Dedifferentiated amniotic fluid mesenchymal stem cell (primary cell): ENCODE data around the gene CAMK2B.

ENCODE experiments used
- DNase-seq: peaks from one replicate; pipeline ENCODE4 v3.0.0-alpha.2; 2016; ENCODE audit errors: extremely low spot score

The CAMK2B gene

DNA sequence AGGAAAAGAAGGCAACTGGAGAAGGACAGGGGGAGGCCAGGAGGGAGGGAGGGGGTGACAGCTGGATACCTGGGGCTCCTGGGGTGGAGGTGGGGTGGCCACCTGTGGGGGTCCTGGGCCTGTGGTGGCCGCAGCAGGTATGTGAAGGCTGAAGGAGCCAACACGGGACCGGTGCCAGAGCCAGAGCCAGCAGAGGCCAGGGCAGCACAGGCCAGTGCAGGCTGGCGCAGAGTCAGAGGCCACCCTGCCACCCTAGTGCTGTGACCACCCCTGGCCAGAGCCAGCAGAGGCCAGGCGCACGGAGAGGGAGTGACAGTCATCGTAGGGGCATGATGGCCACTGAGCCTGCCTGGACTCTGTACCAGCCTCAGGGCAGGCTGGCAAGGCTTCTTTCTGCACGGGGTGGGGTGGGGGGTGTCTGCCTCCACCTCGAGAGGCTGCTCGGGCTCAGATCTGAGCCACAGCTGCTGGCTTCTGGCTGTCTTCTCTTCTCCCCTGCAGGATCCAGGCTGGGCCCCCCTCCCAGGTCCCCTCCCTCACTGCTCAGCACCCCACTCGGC is 95.8 kb downstream of the CAMK2B start:
- DNase-seq, result no peak

GRCh38 chr7:44228571-44229350 is 96.6 kb downstream of the CAMK2B start:
- no peak for DNase-seq

DNA sequence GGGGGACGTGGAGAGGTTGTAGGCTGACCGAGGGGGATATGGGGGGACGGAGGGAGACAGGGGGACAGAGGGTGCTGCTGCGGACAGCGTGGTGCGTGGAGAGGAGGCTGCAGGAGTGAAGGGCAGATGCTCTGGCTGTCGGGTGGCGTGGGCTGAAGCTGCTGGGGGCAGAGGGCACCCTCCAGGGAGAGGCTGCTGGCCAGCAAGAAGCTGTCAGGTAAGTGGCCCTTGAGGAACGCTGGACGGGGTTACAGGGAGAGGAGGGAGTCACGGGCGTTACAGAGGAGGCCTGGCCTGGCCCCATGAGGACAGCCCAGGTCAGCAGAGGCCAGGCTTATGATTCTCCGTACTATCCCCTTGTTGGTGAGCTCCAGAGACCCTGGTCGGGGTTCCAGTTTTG is 97.5 kb downstream of the CAMK2B start:
- DNase-seq, result no peak

GRCh38 chr7:44226396-44226753 is 99.0 kb downstream of the CAMK2B start:
- no peak for DNase-seq

DNA sequence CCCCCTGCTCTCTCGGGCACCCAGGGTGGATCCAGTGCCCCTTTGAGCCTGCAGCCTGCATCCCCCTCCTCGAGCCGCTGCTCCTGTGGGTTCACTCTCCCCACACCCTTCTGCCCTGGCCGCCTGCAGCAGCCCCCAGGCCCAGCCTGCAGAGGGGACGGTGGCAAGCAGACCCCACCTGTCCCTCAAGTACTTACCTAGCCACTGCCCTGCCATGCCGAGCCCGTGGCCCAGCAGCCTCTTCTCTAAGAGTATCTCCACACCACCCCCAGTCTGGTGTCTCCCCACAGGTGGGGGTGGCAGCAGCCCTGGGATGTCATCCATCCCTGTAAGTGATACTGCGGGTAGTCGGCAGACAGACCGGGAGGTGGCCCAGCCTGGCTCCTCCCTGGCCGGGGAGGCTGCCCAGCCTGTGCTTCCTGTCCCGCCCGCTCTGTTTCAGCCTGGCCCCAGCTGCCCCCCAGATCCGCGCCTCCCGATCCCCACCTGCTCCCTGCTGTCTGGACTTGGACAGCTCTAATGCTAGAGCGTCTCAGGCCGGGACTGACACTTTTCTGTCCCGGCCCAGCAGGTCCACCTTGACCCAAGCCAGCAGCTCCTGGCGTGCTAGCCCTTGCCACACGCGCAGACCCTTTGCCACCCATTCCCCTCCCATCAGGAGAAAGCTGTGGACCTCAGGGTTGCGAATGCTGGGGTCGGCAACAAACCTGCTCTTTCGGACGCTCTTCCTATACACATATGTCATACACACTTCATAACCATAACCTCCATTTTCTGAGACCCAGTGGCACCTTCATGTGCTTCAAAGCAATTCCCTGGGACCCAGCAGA is 99.6 kb downstream of the CAMK2B start:
- no peak for DNase-seq

DNA sequence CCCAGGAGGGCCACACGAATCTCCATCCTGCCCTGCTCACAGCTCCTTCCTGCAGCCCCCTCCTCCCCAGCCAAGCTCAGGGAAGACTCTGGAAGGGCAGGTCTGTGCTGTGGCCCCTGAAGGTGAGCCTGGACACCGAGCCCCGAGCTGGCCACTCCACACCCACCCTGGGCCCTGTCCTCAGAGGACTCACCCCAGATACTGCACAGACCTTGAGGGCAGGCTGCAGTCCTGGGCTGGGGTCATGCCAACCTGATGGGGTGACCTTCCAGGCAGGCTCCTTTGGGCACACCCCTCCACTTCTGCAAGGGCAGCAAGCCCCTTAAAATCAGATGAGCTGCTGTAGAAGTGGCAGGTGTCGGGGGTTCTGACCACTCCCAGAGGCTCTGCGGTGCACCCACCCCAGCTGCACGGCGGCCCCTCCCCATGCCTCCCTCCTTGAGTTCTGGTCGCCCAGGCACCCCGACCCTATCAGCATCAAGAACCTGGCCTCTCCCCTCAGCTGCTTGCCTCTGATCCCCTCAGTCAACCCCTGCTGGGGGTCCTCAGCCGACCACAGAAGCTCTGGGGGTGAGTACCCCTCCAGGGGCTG is 100.3 kb downstream of the CAMK2B start:
- DNase-seq, result no peak

DNA sequence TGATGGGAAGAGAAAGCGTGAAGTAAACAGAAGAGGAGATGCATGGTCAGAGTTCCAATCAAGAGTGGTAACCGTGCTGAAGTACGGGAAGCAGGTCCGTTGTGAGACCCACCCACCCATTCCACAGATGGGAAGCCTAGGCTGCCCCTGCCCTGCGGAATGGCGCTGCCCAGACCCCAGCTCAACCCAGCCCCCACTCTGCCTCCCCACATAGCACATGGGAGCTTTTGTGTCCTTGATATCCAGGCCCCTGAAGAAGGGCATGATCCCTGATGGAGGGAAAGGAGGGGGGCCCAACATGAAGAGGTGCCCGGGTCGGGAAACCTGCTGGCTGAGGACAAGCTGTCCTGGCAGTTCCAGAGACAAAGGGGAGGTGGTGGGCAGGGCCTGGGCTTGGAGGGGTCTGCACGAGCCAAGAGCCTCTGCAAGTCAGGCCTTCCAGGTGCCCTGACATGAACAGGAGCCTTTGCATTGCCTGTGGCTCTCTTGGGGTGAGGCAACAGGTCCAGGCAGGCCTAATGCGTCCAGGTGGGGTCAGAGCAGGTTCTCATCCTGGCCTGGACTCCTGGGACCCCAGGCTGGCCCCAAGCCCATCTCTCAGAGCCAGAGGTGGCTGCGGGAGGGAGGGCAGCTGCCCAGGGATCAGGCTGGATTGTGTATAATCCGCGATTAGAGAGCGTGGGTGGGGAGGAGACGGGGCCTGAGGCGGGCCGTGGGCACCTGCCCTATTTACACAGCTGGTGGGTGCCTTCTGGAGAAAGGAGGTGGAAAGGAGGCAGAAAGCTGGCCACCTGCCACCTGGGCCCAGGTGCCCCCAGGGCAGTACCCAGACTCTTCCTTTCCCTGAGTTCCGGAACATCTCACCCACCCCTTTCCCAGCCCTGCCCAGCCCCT is 101.1 kb downstream of the CAMK2B start:
- no peak for DNase-seq

DNA sequence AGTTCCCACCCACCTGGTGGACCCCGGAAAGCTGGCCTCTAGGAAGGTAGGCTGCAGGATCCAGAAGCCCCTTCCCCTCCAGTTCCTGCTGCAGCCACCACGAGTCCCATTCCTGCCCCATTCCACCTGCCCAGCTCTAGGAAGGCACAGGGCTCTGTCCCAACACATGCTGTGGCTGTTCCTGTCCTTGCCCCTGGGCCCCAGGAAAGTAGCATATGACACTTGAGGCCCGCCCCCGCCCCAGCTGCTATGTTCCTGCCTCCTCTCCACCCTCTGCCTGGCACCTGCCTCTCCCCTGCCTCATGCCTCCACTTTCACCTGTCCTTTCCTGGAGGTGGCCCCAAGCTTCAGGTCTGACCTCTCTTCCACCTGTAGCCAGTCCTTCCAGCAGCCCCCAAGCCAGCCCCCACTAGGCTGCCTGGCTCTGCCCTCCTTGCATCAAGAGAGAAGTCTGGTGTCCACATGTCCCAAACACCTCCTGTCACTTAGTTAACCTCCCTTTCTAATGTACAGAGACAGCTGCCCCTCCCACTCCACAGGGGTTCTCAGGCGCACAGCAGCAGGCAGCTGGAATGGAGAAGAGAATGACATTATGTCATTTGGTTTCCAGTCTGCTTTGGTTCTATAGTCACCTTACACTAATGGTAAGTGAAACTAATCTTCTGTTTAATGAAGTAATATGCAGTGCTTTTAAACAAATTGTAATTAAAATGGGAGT is 101.9 kb downstream of the CAMK2B start:
- DNase-seq, result no peak

- no peak for DNase-seq
Measured at GRCh38 chr7:44222776-44223261, 102.6 kb downstream of the CAMK2B start.

DNA sequence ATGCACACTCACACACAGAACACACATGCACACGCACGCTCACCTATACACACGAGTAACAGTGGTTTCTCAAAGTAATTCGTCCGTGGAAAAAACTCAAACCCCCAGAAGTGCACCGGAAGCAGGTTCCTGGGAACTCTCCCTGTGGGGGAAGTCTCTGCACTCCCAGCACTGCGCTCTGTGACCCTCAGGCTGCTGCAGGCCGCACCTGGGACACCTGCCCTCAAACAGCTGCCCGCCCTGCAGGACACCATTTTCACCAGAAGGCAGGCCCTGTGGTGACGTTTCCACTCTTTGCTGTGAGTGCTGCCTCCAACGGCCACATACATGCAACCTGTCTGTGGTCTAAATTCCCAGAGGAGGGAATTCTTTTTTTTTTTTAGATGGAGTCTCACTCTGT is 103.3 kb downstream of the CAMK2B start:
- no peak for DNase-seq

DNA sequence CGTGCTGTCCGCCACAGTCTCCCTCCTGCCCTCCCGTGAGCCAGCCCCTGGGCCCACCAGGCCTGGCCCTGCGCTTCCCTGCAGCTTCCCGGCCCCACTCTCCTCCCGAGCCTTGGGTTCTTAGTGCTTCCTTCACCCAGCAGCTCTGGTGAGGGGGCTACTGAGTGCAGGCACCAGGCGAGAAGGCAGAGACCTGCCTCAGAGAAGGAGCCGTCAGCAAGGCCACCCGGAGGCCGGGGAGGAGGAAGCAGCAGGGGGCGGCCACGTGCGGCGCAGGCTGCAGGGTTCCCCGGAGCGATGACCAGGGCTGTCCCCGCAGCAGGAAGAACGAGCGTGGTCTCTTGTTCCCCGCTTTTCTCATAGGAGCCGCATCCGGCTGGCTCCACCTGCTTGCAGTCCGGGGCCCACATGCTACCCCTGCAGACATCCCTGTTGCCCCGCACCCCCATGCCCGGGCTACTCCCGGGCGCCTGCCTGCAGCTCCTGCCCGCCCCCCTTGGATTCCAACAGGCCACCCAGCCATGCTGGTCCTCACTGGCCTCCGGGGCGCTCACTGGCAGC is 104.1 kb downstream of the CAMK2B start:
- no peak for DNase-seq

GRCh38 chr7:44220358-44221112 is 104.9 kb downstream of the CAMK2B start:
- no peak for DNase-seq

DNA sequence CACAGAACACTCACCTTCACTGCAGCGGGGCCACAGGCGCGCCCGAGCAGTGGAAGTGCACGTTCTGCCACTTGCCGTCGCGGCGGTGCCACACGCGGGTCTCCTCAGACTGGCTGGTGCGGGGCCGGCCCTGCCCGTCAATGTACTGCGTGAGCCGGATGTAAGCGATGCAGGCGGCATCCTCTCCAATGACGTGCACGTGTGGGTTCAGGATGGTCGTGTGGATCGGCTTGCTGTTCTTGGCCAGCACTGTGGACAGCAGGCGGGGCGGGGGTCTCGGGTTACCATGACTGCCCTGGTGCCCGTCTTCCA is 105.4 kb downstream of the CAMK2B start:
- no peak for DNase-seq

DNA sequence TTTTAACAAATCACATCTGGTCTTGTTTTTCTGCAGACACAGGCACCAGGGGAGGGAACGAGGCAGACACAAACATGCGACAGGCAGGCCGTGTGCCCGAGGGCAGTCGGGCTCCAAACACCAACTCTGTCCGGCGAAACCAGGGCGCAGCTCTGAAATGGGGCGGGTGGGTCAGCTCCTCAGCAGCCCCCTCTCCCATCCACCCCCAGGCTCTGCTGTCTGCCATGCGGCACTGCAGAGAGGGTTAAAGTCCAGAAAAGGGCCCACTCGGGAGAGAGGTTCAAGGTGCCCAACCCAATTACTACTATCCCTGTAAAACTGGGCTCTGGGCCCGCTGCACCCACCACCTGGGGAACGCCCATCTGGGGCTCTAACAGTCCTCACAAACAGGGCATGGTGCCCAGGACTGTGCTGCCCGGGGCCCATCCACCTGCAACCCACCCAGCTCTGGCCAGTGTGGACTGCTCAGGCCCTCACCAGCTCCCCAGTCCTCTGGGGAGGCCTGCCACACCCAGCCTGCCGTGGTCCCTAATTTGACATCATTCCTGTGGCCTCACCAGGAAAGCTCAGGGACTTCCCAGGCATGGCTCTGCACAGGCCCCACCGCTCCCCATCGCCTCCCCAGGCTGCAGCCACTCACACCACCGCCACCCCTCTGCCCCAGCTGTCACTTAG is 105.9 kb downstream of the CAMK2B start:
- no peak for DNase-seq

GRCh38 chr7:44218418-44219201 is 106.8 kb downstream of the CAMK2B start:
- no peak for DNase-seq

DNA sequence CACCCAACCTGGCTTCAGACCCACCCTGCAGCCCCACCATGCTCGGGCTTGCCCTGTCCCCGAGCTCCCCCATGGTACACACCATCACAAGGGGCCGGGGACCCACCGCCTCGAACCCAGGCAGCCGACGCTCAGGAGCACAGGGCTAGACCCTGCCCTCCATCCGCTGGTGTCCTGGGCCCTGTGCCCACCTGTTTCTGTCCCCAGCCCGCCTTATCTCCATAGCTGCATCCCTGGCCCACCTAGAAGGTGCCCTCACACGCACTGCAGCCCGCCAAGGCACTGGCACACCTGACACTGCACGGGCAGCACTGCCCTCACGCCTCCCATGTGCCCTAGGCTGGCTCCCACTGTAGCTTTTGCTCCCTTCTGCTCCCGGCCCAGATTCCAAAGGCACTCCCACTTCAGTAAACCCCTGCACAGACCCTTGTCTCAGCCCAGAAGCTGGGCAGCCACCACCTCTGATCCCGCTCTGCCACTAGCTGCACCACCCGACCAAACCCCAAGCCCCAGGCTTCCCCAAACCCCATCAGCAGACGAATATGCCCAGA is 107.5 kb downstream of the CAMK2B start:
- DNase-seq, result no peak

DNA sequence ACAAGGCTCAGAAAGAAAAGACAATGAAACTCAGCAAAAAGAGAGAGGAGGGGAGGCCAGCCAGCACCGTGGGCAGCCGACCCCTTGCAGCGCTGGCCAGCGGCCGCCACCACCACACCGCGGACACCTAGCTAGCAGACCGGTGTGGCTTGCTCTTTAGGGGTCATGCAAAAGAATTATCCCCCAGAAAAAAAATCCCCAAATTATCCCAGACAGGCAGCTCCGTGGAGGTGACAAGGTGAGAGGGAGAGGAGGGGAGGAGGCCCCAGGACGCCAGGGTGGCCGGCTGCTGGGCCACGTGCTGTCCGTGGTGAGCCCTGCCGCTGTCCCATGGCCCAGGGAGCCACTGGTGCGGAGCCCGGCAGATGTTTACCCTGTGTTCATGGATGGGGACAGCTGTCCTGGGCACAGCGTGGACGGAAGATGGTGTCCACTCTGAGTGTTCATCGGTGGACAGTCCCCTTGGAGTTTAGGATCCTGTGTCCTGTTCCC is 108.1 kb downstream of the CAMK2B start:
- no peak for DNase-seq
